ENCODE measurements around the gene SSTR4. TPM values are rescaled to one million over a fixed set of nuclear protein-coding genes. Genes with fewer than 3 reads are reported as not detected.

The SSTR4 gene
- total RNA-seq, 1 donor from 2014 or later, result not detected

DNA sequence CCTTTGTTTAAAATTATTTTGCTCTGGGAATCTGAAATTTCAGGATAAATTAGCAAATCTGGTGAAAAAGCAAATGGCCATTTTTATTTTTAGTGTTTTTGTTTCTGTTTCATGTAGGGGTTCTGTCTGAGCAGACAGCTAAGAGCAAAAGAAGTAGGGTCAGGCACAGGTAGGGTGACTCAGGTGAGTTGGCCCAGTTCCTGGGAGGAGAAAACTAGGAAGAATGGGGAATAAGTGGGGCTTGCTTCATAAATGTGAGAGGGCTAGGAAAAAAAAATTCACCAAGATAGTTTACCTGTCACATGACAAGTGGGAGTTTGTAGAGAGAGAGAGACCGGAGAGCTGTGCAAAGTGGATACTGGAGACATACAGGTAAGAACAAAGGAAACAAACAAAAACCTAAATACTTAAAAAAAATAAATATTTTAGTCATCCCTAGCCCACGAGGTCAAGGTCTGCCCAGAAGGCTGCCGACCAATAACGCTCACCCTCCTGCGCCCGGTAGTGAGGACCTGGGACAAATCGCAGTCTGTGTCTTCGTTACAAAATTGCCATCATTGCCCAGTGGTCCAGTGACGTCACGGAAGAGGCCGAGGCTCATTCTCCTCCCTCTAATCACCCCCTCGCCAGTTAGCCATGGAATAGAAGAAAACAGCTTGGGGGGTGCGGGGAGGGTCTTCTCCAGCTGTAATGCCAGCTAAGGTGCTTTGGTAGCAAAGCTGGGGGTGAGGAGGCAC lies 12.1 kb downstream of the SSTR4 start:
- H3K4me1 Mint-ChIP-seq (ENCODE audit: low read depth, unreplicated experiment), result no peaks in the 10 kb centered on the region
- DNase-seq, result no peak
- TF ChIP-seq, protein P1, sequence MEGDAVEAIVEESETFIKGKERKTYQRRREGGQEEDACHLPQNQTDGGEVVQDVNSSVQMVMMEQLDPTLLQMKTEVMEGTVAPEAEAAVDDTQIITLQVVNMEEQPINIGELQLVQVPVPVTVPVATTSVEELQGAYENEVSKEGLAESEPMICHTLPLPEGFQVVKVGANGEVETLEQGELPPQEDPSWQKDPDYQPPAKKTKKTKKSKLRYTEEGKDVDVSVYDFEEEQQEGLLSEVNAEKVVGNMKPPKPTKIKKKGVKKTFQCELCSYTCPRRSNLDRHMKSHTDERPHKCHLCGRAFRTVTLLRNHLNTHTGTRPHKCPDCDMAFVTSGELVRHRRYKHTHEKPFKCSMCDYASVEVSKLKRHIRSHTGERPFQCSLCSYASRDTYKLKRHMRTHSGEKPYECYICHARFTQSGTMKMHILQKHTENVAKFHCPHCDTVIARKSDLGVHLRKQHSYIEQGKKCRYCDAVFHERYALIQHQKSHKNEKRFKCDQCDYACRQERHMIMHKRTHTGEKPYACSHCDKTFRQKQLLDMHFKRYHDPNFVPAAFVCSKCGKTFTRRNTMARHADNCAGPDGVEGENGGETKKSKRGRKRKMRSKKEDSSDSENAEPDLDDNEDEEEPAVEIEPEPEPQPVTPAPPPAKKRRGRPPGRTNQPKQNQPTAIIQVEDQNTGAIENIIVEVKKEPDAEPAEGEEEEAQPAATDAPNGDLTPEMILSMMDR (IDR thresholded peaks at IDR 0.05; ENCODE audit: partially characterized antibody, unreplicated experiment), result no peak
- no peak overlapping the region for H3K27ac Mint-ChIP-seq (ENCODE audit: unreplicated experiment)
- peaks cover 5% of the 10 kb centered on the region for H3K36me3 Mint-ChIP-seq (ENCODE audit: unreplicated experiment)
- peaks cover 5% of the 10 kb centered on the region for H3K9me3 Mint-ChIP-seq (ENCODE audit: unreplicated experiment)
- peaks cover 17% of the 10 kb centered on the region for H3K27me3 Mint-ChIP-seq (ENCODE audit: unreplicated experiment)
- peak overlapping the region; percentile 15 for H3K4me3 Mint-ChIP-seq (ENCODE audit: unreplicated experiment)

- Mint-ChIP-seq H3K36me3 (ENCODE audit: unreplicated experiment) (peaks cover 5% of the 10 kb centered on the region), H3K27ac (ENCODE audit: unreplicated experiment) (no peak overlapping the region), H3K4me3 (ENCODE audit: unreplicated experiment) (no peak overlapping the region), H3K9me3 (ENCODE audit: unreplicated experiment) (peaks cover 7% of the 10 kb centered on the region), H3K27me3 (ENCODE audit: unreplicated experiment) (peaks cover 19% of the 10 kb centered on the region), H3K4me1 (ENCODE audit: low read depth, unreplicated experiment) (no peaks in the 10 kb centered on the region)
- DNase-seq, result no peak
- TF ChIP-seq, protein P1 (IDR thresholded peaks at IDR 0.05; ENCODE audit: partially characterized antibody, unreplicated experiment), result no peak
Measured at GRCh38 chr20:23047738-23048214, 12.7 kb downstream of the SSTR4 start.

DNA sequence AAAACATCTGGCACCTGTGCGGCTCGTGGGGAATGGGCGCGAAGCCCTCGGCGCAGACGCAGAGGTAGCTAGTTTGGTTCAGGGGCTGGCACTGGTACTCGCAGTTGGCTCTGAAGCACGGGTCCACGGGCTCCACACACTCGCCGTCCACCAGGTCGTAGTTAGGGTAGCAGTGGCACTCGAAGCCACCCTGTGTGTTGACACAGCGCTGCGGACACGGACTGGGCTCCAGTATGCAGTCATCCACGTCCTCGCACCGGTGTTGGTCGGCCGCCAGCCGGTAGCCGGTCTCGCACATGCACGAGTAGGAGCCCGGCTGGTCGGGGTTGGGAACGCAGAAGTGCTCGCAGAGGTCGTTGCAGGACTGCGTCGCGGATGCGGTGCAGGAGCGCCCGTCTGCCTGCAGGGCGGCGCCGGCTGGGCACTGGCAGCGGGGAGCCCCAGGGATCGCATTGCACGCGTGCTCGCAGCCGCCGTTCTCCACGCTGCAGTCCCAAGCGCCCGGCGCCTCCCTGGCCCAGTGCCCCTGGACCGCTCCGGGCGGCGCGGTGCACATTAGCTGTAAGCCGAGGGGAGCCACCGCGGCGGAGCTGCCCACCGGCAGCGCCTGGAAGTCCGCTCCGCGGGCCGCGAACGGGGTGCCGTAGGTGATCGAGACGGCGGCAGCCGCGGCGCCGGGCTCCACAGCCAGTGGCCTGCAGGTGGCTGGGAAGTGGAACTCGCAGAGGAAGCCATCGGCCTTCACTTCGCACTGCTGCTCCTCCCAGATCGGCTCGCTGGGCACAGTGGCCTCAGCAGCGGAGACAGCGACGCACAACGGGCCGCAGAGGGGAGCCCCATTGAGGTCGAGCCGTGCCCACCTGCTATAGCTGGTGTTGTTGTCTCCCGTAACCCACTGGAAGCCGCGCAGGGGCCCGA lies 13.4 kb downstream of the SSTR4 start:
- peak overlapping the region; percentile 65 for H3K4me3 Mint-ChIP-seq (ENCODE audit: unreplicated experiment)
- H3K9me3 Mint-ChIP-seq (ENCODE audit: unreplicated experiment), result peaks cover 7% of the 10 kb centered on the region
- no peak overlapping the region for H3K27ac Mint-ChIP-seq (ENCODE audit: unreplicated experiment)
- peak; percentile 65 for DNase-seq
- H3K4me1 Mint-ChIP-seq (ENCODE audit: low read depth, unreplicated experiment), result no peaks in the 10 kb centered on the region
- peaks cover 19% of the 10 kb centered on the region for H3K27me3 Mint-ChIP-seq (ENCODE audit: unreplicated experiment)
- TF ChIP-seq, protein P1 (IDR thresholded peaks at IDR 0.05; ENCODE audit: partially characterized antibody, unreplicated experiment), result peak; percentile 57
- peaks cover 5% of the 10 kb centered on the region for H3K36me3 Mint-ChIP-seq (ENCODE audit: unreplicated experiment)

- Mint-ChIP-seq H3K36me3 (ENCODE audit: unreplicated experiment) (peaks cover 5% of the 10 kb centered on the region), H3K4me1 (ENCODE audit: low read depth, unreplicated experiment) (no peaks in the 10 kb centered on the region), H3K9me3 (ENCODE audit: unreplicated experiment) (peaks cover 7% of the 10 kb centered on the region), H3K27ac (ENCODE audit: unreplicated experiment) (no peak within 1 kb of the TSS), H3K4me3 (ENCODE audit: unreplicated experiment) (peak within 1 kb of the TSS; percentile 74), H3K27me3 (ENCODE audit: unreplicated experiment) (peaks cover 19% of the 10 kb centered on the region)
- peak; percentile 44 for DNase-seq
- TF ChIP-seq, protein P1 (IDR thresholded peaks at IDR 0.05; ENCODE audit: partially characterized antibody, unreplicated experiment), result no peak
Measured at GRCh38 chr20:23049201-23050075, 14.3 kb downstream of the SSTR4 start, which contains the start of gene THBD. Gene THBD, minus strand, starts transcription at chr20:23049672. Its CDS starts 168 bp downstream, at chr20:23049504.

Measured in glutamatergic neuron (in vitro differentiated cells).